GM18867 (cell line): ENCODE data around the gene AGPAT1.
A peak's percentile ranks its signal among the peaks of the same experiment; 100 is the strongest.
"Not testable (repeated sequence)": the region's sequence is repeated elsewhere in the genome, so short reads cannot be mapped to it uniquely, and the experiment has no call there.

ENCODE experiments used
- ATAC-seq: cut with Tn5 transposase; IDR thresholded peaks from one replicate; pipeline ENCODE4 v1.9.1; 2021; ENCODE audit warnings: mild to moderate bottlenecking, moderate library complexity; ENCODE audit not compliant: unreplicated experiment

AGPAT1 gene, protein sequence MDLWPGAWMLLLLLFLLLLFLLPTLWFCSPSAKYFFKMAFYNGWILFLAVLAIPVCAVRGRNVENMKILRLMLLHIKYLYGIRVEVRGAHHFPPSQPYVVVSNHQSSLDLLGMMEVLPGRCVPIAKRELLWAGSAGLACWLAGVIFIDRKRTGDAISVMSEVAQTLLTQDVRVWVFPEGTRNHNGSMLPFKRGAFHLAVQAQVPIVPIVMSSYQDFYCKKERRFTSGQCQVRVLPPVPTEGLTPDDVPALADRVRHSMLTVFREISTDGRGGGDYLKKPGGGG

DNA sequence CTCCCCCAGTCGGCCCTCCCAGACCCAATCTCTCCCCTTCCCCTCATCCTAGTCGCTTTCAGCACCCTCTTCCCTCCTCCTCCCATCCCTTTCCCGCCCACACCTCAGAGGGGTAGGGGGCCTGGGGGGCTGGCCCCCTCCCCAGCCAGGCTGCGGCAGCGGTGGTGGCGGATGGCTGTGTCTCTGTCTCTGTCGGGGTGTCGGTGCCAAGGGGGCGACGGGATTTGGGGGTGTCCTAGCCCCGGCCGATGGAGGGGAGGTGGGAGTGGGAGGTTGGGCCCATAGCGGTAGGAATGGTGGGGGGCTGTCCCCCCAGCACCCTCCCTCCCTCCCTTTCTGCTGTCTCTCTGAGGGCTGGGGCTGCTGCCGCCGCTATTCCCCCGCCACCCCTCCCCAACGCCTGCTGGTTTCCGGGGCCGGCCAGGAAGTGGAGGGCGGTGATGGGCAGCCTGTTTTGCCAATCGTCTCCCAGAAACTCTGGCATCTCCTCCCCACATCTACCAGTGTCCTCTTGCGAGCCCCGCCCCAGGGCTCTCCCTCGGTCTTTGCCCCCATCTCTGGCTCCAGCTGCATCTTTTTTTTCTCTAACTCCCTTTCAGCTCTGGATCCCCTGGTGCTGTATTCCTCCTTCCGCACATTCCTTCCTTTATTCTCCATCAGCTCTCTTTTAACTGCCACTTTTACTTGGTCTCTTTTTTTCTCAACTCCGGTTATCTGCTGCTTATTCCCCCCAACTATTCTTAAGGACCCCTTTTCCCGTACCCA, at the start of gene AGPAT1:
TSS of gene AGPAT1 (minus strand) at position 374 of the 765 bp plus-strand sequence. CDS start 4,588 bp downstream, outside the sequence.
- ATAC-seq = peak; percentile 43

DNA sequence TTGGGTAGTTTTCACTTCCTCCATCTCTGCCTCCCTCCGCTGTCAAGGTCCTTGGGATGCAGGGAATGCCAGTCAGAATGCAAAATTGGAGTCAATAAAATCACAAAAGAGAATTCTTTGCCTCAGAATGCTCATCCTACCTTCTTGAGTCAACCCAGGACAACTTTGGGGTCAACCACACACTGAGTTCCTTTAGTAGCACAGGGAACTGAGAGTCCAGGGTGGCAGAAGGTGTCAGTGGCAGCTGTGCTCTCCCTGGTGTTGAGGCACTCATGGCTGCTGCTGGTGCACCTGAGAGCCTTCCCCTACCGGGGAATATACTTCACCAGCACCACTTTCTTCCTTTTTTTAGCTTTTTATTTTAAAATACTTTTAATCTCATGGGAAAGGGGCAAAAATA, 48.8 kb upstream of the AGPAT1 start:
- ATAC-seq = peak; percentile 68

GRCh38 chr6:32223258-32224235, 47.7 kb upstream of the AGPAT1 start, which contains the start of gene NOTCH4:
Gene NOTCH4, minus strand, starts transcription at chr6:32224067. Its CDS starts 139 bp downstream, at chr6:32223928.
- ATAC-seq = no peak

DNA sequence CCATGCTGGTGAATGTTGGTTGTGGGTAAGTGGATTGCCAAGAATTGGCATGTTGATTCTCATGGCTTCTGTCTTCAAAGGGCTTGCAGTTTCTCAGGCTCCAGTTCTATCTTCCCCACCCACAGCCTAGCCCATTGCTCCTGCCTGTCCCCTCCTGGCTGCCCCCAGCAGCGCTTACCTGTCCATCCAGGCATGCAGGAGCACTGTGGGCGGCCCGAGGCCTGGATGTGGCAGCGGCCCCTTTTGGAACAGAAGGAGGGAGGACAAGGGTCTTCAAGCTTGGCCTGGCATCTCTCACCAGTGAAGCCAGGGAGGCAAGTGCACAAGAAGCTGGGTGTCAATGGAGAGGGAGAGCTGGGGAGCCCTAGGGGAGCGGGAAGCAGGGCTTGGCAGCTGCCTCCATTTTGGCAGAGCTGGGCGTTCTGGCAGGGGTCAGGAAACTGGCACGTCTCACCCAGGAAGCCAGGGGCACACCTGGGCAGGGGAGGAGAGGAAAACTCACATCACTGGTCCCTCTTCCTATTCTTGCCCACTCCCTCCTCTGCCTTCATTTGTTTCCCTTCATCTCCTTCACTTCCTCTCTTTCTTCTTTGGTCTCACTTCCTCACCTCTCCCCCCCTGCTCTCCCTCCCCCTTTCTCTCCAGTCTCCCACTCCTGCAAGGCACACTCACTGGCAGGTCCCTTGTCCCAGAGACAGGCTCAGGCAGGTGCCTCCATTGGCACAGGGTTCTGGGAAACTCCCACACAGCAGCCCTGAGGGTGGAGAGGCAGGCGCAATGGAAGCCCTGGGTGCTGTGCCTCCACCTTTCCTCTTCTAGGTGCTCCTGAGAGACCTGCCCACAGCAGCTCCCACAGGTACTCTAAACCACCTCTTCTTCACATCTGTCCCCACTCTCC, 46.7 kb upstream of the AGPAT1 start:
- no peak for ATAC-seq

- no peak for ATAC-seq
Measured at GRCh38 chr6:32220021-32220420, 44.1 kb upstream of the AGPAT1 start.

GRCh38 chr6:32218167-32218566, 42.3 kb upstream of the AGPAT1 start:
- ATAC-seq = no peak

- ATAC-seq = no peak
Measured at GRCh38 chr6:32216998-32217397, 41.1 kb upstream of the AGPAT1 start.

- no peak for ATAC-seq
Measured at GRCh38 chr6:32216285-32216684, 40.4 kb upstream of the AGPAT1 start.

DNA sequence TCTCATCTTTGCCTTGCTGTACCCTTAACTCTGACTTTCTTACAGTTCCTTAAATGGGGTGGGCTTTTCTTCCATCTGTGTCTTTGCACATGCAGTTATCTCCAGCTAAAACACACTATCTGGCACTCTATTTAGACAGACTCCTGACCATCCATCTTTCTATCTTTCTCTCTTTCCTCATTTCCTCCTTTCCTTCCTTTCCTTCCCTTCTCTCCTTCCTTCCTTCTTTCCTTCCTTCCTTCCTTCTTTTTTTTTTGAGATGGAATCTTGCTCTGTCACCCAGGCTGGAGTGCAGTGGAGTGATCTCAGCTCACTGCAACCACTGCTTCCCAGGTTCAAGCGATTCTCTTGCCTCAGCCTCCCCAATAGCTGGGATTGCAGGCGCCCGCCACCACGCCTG, 39.7 kb upstream of the AGPAT1 start:
- no peak for ATAC-seq

- no peak for ATAC-seq
Measured at GRCh38 chr6:32214126-32214525, 38.2 kb upstream of the AGPAT1 start.

GRCh38 chr6:32213649-32214048, 37.8 kb upstream of the AGPAT1 start:
- no peak for ATAC-seq

DNA sequence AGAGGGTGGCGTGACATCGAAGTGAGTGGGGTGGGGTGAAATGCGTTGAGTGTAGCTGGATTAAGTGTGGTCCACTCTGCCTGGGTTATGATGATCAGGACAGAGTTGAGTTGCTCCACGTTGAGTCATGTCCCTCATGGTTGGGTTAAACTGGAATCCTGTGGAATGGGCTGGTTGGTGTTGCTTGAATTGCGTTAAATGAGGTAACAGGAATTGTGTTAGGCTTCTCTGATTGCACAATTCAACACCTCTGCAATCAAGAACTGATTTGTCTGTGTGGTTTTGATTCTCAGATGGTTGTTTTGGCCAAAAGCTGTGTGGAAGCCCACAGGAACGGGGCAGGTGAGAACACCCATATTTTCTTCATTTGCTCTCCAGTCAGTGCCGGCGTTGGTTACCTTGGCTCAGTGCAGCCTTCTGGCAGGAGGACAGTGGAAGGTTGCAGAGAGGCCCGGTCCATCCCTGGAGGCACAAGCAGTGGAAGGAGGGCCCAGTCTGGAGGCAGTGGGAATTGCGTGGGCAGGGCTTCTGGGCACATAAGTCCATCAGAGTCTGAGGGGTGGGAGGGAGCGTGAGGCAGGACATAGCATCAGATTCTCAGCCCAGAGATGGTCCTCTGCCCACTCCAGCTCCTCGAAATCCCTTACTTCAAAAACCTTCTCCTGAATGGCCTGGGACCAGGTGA, 36.3 kb upstream of the AGPAT1 start:
- ATAC-seq = no peak

- ATAC-seq = not testable (repeated sequence)
Measured at GRCh38 chr6:32211432-32211831, 35.5 kb upstream of the AGPAT1 start.

DNA sequence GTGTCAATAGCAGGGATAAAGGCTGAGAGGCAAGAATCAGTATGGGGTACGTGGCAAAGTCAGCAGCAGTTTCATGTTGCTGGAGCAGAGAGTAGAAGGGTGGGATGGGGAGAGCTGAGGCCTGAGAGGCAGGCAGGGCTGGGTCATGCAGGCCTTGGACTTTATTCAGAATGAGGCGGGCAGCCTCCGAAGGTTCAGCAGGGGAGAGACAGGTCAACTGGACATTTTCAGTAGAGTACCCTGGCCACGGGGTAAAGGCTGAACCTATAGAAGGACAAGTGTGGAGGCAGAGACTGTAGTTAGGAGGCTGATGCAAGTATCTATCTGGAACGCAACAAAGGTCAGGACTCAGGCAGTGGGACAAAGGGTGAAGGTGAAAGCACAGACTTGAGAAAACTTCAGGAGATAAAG, 34.3 kb upstream of the AGPAT1 start:
- ATAC-seq = no peak

DNA sequence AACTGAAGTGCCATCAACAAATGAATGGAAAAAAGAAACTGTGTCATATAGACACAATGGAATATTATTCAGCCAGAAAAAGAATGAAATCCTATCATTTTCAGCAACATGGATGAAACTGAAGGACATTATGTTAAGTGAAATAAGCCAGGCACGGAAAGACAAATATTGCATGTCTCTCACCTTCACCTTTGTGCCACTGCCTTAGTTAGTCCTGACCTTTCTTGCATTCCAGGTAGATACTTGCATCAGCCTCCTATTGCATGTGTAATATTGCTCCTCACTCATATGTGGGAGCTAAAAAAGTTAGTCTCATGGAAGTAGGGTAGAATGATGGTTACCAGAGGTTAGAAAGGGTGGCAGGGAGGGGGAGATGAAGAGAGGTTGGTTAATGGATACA, 33.1 kb upstream of the AGPAT1 start:
- no peak for ATAC-seq

GRCh38 chr6:32204268-32204715, 28.4 kb upstream of the AGPAT1 start:
- no peak for ATAC-seq

DNA sequence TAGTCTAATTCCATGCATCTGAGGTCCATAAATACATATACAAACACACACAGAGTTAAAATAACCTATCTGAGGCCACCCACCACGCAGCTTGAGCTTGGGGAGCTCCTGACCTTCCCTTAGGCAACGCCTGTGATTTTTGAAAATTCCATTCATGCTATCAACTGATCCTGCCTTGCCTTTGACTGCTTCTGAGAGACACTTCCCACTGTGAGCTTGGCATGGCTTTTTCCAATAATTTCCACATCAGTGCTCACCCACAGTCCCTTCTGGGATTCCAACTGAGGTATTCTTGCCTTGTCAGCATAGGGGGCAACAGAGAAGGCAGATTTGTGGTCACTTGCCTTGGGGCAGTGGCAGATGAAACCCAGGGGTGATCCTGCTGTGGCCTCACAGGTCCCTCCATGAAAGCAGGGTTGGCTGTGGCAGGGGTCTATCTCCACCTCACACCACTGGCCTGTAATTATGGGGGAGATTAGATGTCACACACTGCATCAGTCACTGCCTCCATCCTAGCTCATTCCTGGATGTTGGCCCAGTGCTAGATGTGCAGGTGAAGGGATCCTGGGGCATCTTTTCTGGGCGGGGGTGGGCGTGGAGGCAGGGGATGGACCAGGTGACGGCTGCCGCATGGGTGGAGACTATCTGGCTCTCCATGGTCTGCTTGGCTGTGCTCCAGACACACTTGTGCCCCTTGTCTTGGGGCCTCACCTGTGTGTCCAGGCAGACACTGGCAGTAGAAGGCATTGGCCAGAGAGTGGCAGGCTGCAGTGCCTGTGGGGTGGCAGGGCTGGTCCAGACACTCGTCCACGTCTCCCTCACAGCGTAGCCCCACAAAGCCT, 27.8 kb upstream of the AGPAT1 start:
- ATAC-seq = no peak

GRCh38 chr6:32202186-32202585, 26.3 kb upstream of the AGPAT1 start:
- no peak for ATAC-seq
